T47D (cell line): ENCODE data around the gene CAD.
"Not testable (repeated sequence)": the region's sequence is repeated elsewhere in the genome, so short reads cannot be mapped to it uniquely, and the experiment has no call there.

ENCODE experiments used
- DNase-seq, 2 experiments: peaks; one replicate each; pipeline versions ENCODE4 v3.0.0 to v3.0.0-alpha.2; 2011 to 2012; ENCODE audit warnings: low read depth in 1 of 2, low spot score in 1 of 2
- JUND ChIP-seq: IDR thresholded peaks from 2 replicates; pipeline ENCODE4 v1.6.1; 2012; ENCODE audit warnings: low read depth
- in situ Hi-C: cut with HindIII; loops from 2 replicates; pipeline ENCODE4 v1.10.0; 2016; ENCODE audit warnings: low sequenced_read_pairs, low pct_unique_long_range_greater_than_20kb

Gene CAD

DNA sequence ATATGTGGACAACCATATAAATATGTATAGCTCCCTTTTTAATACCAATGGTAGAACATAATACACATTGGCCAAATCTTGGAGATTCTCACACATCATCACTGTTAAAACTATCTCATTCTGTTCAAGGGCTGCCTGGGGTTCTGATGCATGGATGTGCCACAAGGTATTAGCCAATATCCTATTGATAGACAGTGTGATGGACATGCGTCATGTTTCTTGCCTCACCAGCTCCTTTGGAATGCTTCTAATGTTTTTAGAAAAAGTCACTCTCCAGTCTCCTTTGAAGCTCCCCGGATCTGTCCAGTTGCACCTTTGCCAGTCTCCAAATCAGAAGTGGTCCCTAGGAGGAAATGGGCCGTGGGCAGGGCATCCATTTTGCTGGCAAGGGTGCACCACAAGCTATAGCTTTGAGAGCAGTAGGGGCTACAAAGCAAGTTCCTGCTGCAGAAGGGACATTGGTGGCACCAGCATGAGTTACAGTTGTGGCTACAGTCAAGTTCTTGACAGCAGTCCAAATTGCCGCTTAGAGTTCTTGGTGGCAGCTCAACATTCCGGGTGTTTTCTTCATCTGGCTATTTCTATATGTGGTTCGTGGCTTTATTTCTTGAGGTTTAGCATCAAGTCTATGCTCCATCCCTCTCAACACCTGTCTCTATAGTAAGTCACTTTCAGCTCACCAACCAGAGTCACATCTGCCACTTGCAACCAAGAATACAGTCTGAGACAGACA, 30.4 kb upstream of the CAD start:
- TF ChIP-seq JUND, result no peak
- in situ Hi-C loops, result no loop called here
- DNase-seq, result no peak

DNA sequence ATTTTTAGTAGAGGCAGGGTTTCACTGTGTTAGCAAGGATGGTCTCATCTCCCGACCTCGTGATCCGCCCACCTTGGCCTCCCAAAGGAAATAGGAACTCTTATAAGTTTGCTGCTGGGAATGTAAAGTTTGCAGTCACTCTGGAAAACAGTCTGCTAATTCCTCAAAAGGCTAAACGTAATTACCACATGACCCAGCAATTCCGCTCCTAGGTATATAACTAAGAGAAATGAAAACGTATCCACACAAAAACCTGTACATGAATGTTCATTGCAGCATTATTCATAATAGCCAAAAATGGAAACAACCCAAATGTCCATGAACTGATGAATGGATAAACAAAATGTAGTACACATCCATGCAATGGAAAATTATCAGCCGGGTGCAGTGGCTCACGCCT, 27.2 kb upstream of the CAD start:
- in situ Hi-C loops, result no loop called here
- no peak for TF ChIP-seq JUND
- DNase-seq, result no peak

DNA sequence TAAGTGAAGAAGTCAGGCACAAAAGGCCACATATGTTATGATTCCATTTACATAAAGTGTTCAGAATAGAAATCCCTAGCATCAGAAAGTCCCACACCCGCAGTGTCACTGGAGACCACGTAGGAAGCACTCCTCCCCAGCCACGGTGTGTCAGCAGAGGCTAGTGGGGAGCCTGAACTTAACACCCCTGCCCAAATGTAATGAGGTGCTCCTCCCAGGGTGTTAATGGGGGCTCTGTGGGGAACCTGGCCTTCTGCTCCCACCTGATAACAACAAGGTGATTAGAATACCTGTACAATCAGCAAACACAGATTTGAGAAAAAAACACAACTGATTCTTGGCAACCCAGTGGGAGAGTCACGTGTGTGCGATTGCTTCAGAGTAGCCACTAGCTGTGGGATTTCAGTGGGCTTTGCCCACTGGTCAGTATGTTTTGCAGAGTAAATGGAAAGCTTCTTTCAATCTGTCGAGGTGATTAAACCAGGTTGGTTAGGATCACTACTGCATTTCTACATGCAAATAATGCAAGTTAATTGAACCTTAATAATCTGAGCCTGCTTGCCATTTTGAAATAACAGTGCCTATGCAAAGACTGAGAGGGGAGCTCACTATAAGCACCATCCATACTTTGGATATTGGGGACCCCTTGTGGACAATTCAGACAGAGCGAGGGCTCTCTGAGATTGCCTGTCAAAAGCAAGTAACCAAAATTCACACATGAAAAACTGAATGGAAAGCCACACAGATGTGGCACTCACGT, 25.9 kb upstream of the CAD start:
- in situ Hi-C loops, result no loop called here
- no peak for TF ChIP-seq JUND
- DNase-seq, result peak in 1 of 2 experiments; percentile 71

DNA sequence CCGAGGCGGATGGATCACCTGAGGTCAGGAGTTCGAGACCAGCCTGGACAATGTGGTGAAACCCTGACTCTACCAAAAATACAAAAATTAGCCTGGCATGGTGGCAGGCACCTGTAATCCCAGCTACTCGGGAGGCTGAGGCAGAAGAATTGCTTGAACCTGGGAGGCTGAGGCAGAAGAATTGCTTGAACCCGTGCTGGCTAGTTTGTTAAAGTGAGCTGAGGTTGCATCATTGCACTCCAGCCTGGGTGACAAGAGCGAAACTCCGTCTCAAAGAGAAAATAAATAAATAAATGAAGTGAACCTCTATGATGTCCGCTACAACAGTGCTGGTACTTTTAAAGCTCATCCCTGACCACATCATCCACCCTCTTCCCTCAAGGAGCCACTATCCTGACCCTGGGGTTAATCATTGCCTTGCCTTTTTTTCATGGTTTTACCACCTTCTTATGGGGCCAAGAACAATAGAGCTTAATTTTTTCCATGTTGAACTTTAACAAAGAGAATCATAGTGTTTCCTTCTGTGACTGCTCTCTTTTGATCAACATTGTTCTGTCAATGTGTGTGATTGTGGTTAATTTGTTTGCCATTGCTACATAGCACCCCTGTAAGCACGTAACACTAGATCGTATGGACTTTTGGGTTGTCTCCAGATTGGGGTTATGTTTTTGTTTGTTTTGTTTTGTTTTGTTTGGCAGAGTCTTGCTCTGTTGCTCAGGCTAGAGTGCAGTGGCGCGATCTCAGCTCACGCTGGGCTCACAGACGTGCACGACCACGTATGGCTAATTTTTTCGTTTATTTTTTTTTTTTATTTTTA, 22.4 kb upstream of the CAD start:
- TF ChIP-seq JUND, result no peak
- peak in 1 of 2 experiments; percentile 75 for DNase-seq
- in situ Hi-C loops, result no loop called here

DNA sequence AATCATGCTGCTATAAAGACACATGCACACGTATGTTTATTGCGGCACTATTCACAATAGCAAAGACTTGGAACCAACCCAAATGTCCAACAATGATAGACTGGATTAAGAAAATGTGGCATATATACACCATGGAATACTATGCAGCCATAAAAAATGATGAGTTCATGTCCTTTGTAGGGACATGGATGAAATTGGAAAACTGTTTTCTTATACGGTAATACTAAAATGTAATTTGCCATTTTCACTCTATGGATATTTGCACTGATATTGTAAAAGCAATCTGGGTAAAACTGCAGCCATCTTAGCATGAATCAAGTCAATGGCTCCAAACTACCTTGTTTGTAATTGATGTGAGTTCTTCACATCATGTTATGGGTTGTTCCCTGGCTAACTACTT, 21.4 kb upstream of the CAD start:
- DNase-seq, in situ Hi-C loops: not testable (repeated sequence)

DNA sequence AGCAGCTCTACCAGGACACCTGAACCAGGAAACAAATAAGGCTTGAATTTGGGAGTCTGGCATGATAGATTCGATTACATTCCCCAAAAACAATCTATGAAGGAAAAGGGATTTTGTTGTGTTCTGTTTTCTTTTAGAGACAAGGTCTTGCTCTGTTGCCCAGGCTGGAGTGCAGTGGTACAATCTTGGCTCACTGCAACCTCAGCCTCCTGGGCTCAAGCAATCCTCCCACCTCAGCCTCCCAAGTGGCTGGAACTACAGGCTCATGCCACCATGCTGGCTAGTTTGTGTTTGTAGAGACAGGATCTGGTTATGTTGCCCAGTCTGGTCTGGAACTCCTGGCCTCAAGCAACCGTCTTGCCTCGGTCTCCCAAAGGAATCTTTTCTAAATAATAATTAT, 19.1 kb upstream of the CAD start:
- DNase-seq, in situ Hi-C loops: not testable (repeated sequence)

DNA sequence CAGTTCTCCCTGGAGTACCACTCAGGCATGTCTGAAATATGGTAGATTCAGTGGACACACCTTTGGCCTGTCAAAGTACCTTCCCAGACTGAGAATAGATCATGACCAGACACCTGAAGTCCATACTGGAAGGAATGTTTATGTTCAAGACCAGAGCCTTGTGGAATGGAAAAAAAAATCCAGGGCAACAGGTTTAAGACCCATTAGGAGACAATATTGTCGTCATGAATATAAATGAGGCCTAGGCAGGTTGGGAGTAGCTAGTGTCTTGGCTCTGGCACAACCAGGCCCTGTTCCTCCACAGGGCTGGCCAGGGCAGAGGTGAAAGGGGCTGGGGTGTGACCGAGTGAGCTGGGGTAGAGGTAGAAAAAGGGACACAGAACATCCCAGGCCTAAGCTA, 18.5 kb upstream of the CAD start:
- no peak for DNase-seq
- in situ Hi-C loops, result no loop called here

DNA sequence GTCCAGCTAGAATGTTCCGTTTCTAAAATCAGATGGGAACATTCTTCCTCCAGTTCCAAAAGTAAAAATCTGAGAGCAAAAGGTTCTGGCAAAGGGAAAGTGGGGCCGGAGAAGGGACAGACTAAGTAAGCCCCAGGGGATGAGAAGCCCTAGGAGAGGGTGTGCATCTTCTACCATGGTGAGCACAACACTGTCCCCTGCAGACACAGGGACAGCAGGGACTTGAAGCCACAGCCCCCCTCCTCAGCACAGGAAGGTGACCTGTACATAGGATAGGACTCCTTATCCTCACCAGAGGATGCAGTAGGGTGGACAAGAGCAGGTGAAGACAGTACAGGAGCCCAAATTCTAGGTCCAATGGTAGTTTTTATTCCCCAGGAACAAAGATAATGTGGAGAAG, 17.9 kb upstream of the CAD start:
- DNase-seq, result no peak
- in situ Hi-C loops, result no loop called here
- no peak for TF ChIP-seq JUND

More for the DNA sequence above, 18.5 kb upstream of the CAD start:
- no peak for TF ChIP-seq JUND

DNA sequence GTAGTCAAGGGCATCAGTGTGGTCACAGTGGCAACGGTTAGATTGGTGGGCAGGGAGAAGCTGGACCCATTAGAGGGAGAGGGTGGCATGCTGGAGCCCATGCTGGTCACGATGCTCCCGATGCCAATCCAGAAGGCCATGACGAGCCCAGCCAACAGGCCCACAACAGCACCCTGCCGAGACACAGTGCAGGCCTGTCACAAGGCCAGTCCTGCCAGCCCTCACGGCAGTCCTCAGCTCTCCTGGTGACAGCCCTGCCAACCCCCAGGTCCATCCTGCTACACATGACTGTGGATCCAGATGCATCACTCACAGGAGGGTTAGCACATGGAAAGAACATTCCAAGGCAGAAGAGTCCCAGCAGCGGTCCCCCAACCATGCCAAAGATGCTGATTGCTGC, 15.5 kb upstream of the CAD start:
- DNase-seq, result no peak
- in situ Hi-C loops, result no loop called here
- TF ChIP-seq JUND, result no peak

DNA sequence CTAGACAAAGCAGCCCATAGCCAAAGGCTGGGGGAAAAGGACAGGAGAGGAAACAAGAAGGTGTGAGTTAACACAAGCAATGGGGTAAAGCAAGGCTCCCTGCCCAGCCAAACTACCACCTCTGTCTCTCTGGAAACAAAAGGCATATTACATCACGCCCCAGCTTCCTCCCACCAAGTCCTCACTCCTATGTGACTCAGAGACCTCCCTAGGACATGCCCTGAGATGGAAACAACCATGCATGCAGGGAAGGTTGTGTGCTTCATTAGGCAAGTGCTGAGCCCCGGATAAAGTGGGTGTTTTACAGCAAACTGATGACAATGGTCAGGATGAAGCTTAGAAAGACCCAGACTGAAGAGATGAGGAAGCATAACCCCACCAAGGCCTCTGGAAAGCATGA, 14.3 kb upstream of the CAD start:
- TF ChIP-seq JUND, result no peak
- in situ Hi-C loops, result no loop called here
- DNase-seq, result no peak

DNA sequence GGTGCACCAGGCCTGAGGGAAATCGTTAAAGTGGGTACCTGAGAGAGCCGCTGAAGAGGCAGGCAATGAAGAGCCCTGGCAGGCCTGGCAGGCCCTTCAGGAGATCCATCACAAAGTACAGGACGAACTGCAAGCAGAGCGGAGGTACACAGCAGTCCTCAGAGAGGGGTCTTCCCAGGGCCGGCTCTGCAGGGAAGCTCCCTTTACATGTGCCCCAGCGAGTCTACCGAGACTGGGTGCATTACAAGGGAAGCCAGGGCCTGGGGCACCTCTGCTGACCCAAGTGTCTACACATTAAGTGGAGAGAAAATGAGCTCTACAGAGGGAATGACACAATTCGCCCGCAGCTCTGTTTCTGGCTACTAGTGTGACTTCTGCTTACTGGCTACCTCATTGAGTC, 13.4 kb upstream of the CAD start:
- DNase-seq, result no peak
- no peak for TF ChIP-seq JUND
- in situ Hi-C loops, result no loop called here

DNA sequence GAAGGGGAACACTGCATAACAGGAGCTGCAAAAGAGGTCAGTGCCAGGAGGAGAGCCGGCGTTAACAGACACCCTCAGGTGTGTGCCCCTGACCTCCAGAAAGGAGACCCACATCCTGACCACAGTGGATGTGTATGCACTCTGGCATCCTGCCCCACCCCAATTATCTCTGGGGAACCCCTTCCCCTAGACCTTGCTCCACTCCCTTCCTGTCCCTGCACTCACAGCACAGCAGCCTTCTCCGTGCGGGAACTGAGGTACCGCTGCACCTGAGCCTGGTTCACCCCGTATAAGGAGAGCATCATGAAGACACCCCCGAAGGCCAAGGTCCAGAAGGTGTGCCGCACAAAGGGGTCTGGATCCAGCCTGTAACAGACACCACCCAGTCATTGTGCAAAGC, 12.6 kb upstream of the CAD start:
- in situ Hi-C loops, result no loop called here

DNA sequence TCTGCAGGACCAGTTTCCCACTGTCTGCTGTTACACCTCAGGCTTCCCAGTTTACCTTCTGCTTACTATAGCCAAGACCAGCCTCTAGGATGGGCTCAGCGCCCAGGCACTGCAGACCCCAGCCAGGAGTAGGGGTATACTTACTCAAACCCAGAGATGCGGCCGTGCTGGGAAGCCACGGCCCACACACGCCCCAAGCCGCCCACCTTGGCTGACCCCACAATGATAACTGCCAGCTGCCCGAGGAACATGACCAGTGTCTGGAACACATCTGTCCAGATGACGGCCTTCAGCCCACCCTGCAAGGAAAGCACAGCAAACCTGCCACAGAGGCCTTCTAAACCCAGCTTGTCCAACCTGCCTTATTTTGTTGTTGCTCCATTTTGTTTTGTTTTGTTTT, 12.0 kb upstream of the CAD start:
- DNase-seq, result no peak
- in situ Hi-C loops, result no loop called here

More for the DNA sequence above, 12.6 kb upstream of the CAD start:
- no peak for DNase-seq
- no peak for TF ChIP-seq JUND

More for the DNA sequence above, 12.0 kb upstream of the CAD start:
- no peak for TF ChIP-seq JUND
